Heart left ventricle (tissue), 16 donors: Measurements from ENCODE around the gene ZNF391. TPM values are rescaled to one million over a fixed set of nuclear protein-coding genes. Genes with fewer than 3 reads are reported as not detected.

ENCODE experiments used
- ATAC-seq, 4 donors: fragments of 200-7000 bp; cut with Tn5 transposase; one replicate each; pipeline ENCODE4 v1.9.1; 2020 to 2022; ENCODE audit warnings: moderate library complexity in 4 of 4, mild to moderate bottlenecking in 3 of 4, moderate number of reproducible peaks in 1 of 4
- DNase-seq, 5 donors: peaks; one replicate each; pipeline ENCODE4 v3.0.0-alpha.2; 2020
- H3K27ac ChIP-seq, 12 donors: fragments of 200-600 bp; sonication (generic) in 4 of 12; one replicate each; pipeline versions ENCODE4 v1.5.0 to v1.8.0; 2016 to 2022; ENCODE audit warnings: mild to moderate bottlenecking in 2 of 12
- H3K27me3 ChIP-seq, 9 donors: fragments of 200-600 bp; sonication (generic) in 2 of 9; one replicate each; pipeline versions ENCODE4 v1.5.1 to v1.8.0; 2016 to 2022; ENCODE audit warnings: mild to moderate bottlenecking in 3 of 9
- H3K36me3 ChIP-seq, 9 donors: fragments of 200-600 bp; sonication (generic) in 2 of 9; one replicate each; pipeline versions ENCODE4 v1.5.0 to v1.8.0; 2018 to 2022; ENCODE audit warnings: mild to moderate bottlenecking in 2 of 9
- H3K4me1 ChIP-seq, 12 donors: fragments of 200-600 bp; sonication (generic) in 4 of 12; one replicate each; pipeline versions ENCODE4 v1.5.0 to v1.8.0; 2016 to 2022; ENCODE audit warnings: mild to moderate bottlenecking in 3 of 12
- H3K4me3 ChIP-seq, 12 donors: fragments of 200-600 bp; sonication (generic) in 4 of 12; one replicate each; pipeline versions ENCODE4 v1.5.0 to v1.8.0; 2017 to 2022; ENCODE audit warnings: mild to moderate bottlenecking in 9 of 12, moderate library complexity in 4 of 12
- H3K9me3 ChIP-seq, 12 donors: fragments of 200-600 bp; sonication (generic) in 4 of 12; one replicate each; pipeline versions ENCODE4 v1.5.0 to v1.8.0; 2016 to 2022; ENCODE audit warnings: mild to moderate bottlenecking in 1 of 12
- CTCF ChIP-seq, 12 donors: fragments of 200-600 bp; sonication (generic) in 4 of 12; IDR thresholded peaks; one replicate each; pipeline versions ENCODE4 v1.5.0 to v1.8.0; 2018 to 2022; ENCODE audit warnings: antibody characterized with exemption in 12 of 12, mild to moderate bottlenecking in 5 of 12
- POLR2A ChIP-seq, 2 donors: fragments of 450-650 bp; IDR thresholded peaks; one replicate each; pipeline ENCODE4 v1.6.1; 2017; ENCODE audit warnings: antibody characterized with exemption in 2 of 2, mild to moderate bottlenecking in 2 of 2, moderate library complexity in 2 of 2
- WGBS, 4 donors: extraction: QIAGEN DNeasy Blood & Tissue Kit in 2 of 4; methylation state at CpG; one replicate each; pipeline versions ENCODE4 v1.1.5 to v1.1.7; 2013 to 2018; 5-methylcytosine and 5-hydroxymethylcytosine counted together
- intact Hi-C, 10 donors: fragments of 100-400 bp; cut with DNase I; formaldehyde crosslinking; loops; one replicate each; pipeline versions ENCODE4 v1.11.1 to v1.14.2; 2022
- polyA plus RNA-seq, 2 donors: library from polyadenylated mRNA; stranded (reverse); fragments of 200-250 nt; gene quantifications; one replicate each; pipeline ENCODE4 v1.2.3, GENCODE V29; 2013
- total RNA-seq, 9 donors: library from RNA; depleted of rRNA in 2 of 9; stranded (reverse); fragments of >200 nt in 2 of 9; fragmentation: NEBNext Ultra II Directional in 3 of 9; extraction: Animal tissue kit (Norgen Biotek cat#: 25700) in 3 of 9; gene quantifications; one replicate each; pipeline versions ENCODE4 v1.1.0 to v1.2.4, GENCODE V29; 2016 to 2023
- donor health status: ischemic (EF 13 %, LVEDD 7.1; RV severe dilation, severe dysfunction).
- donor health status: healthy with polysubstance abuse.
- donor health status: DM: no; HTN: yes; CAD: no.
- donor health status: DM: no; HTN: no; CAD: no.
- donor health status: ischemic (EF 25% LVEDD 6.9; RV normal size, moderate dysfunction).
- donor health status: ischemic (EF 25% LVEDD 5.7; RV mildly dilated, moderate dysfunction).
- donor health status: healthy.
- donor health status: DM: yes; HTN: yes; CAD: no.
- donor health status: ischemic (EF 35%, LVEDD 5.7; RV mildly dilated, moderate dysfunction).
- donor health status: nonischemic (EF 11% LVEDD 7.7; RV severe dilation, severe dysfunction).
- donor health status: DM: yes; HTN: yes; CAD: no.
- donor health status: PGD.
- donor health status: ischemic (EF 29% LVEDD 5.4; RV normal size, mild dysfunction).
- donor health status: nonischemic (EF 23%, LVEDD 6.1; RV moderate dilation, normal function).

ZNF391 gene
- total and polyA plus RNA-seq, 11 donors = 0.26 to 1.5 (median 0.69) TPM

GRCh38 chr6:27441001-27441400 lies 52.4 kb downstream of the ZNF391 start:
- 88 to 96% (median 94%) methylated on average over 3 of the region's 3 CpGs for WGBS, 4 donors
- intact Hi-C loops = no loop called here
- Histone ChIP-seq H3K4me1 (no peaks in the 10 kb centered on the region), H3K9me3 (peaks cover 0 to 48% (median 9%) of the 10 kb centered on the region in 12 donors), H3K27ac (no peak overlapping the region), H3K4me3 (no peak overlapping the region), H3K36me3 (no peaks in the 10 kb centered on the region), H3K27me3 (no peaks in the 10 kb centered on the region)
- TF ChIP-seq CTCF (IDR thresholded peaks at IDR 0.05) (no peak), POLR2A (IDR thresholded peaks at IDR 0.05) (no peak)
- ATAC-seq (no peak), DNase-seq (no peak)

GRCh38 chr6:27442932-27443331 lies 54.4 kb downstream of the ZNF391 start:
- Histone ChIP-seq H3K27me3 (no peaks in the 10 kb centered on the region), H3K4me3 (no peak overlapping the region), H3K36me3 (peaks cover 0 to 4% (median 0%) of the 10 kb centered on the region in 9 donors), H3K27ac (no peak overlapping the region), H3K4me1 (no peaks in the 10 kb centered on the region), H3K9me3 (peaks cover 0 to 62% (median 25%) of the 10 kb centered on the region in 12 donors)
- ATAC-seq (no peak), DNase-seq (no peak)
- intact Hi-C loops = no loop called here
- WGBS, 4 donors = 85 to 94% (median 87%) methylated on average over 1 of the region's 1 CpG
- TF ChIP-seq CTCF (IDR thresholded peaks at IDR 0.05) (no peak), POLR2A (IDR thresholded peaks at IDR 0.05) (no peak)

GRCh38 chr6:27448456-27448855 lies 59.9 kb downstream of the ZNF391 start:
- TF ChIP-seq CTCF (IDR thresholded peaks at IDR 0.05) (no peak), POLR2A (IDR thresholded peaks at IDR 0.05) (no peak)
- Histone ChIP-seq H3K9me3 (peaks cover 0 to 99% (median 74%) of the 10 kb centered on the region in 12 donors), H3K4me1 (no peaks in the 10 kb centered on the region), H3K36me3 (peaks cover 14 to 48% (median 19%) of the 10 kb centered on the region in 9 donors), H3K27ac (no peak overlapping the region), H3K4me3 (no peak overlapping the region), H3K27me3 (no peaks in the 10 kb centered on the region)
- intact Hi-C loops = no loop called here
- DNase-seq = no peak
- WGBS, 4 donors = 96 to 98% (median 98%) methylated on average over 1 of the region's 1 CpG
- no peak for ATAC-seq

GRCh38 chr6:27451660-27452390 lies 63.3 kb downstream of the ZNF391 start:
- WGBS, 4 donors = 96 to 99% (median 98%) methylated on average over 9 of the region's 9 CpGs
- H3K27me3 ChIP-seq = no peaks in the 10 kb centered on the region
- intact Hi-C loops = loop anchor here in 1 of 10 donors (10.0 kb wide), 1 partner anchor 57 kb away; no protein-coding TSS in a partner anchor
- no peak for DNase-seq
- ATAC-seq = no peak
- peaks cover 24 to 82% (median 52%) of the 10 kb centered on the region in 9 donors for H3K36me3 ChIP-seq
- H3K4me3 ChIP-seq = no peak overlapping the region
- H3K9me3 ChIP-seq = peaks cover 0 to 100% (median 73%) of the 10 kb centered on the region in 12 donors
- no peak overlapping the region for H3K27ac ChIP-seq
- H3K4me1 ChIP-seq = no peaks in the 10 kb centered on the region
- no peak for TF ChIP-seq POLR2A (IDR thresholded peaks at IDR 0.05)
- no peak for TF ChIP-seq CTCF (IDR thresholded peaks at IDR 0.05)
